Hindlimb muscle (tissue), 1 donor: ENCODE measurements around the gene ABHD6. TPM values are rescaled to one million over a fixed set of nuclear protein-coding genes. Genes with fewer than 3 reads are reported as not detected.
"Not testable (repeated sequence)": the region's sequence is repeated elsewhere in the genome, so short reads cannot be mapped to it uniquely, and the experiment has no call there.

Experiments
- DNase-seq: peaks from one replicate; pipeline ENCODE4 v3.0.0-alpha.2; 2013
- polyA plus RNA-seq: library from polyadenylated mRNA; unstranded; fragments of 120-200 nt; gene quantifications from one replicate; pipeline ENCODE4 v1.2.1, GENCODE V29; 2013; ENCODE audit not compliant: insufficient read length

Gene ABHD6
- polyA plus RNA-seq, 1 donor = 5.2 TPM

GRCh38 chr3:58210761-58211460 is 26.7 kb upstream of the ABHD6 start, which contains the start of gene DNASE1L3:
DNASE1L3 (minus strand) TSS chr3:58210972; CDS start chr3:58210906, 66 bp downstream.
- no peak for DNase-seq

- no peak for DNase-seq
Measured at GRCh38 chr3:58214484-58215316, 22.9 kb upstream of the ABHD6 start.

- no peak for DNase-seq
Measured at GRCh38 chr3:58215317-58216025, 22.1 kb upstream of the ABHD6 start.

GRCh38 chr3:58216496-58217195 is 20.9 kb upstream of the ABHD6 start:
- no peak for DNase-seq

GRCh38 chr3:58217209-58217811 is 20.3 kb upstream of the ABHD6 start:
- DNase-seq = no peak

- no peak for DNase-seq
Measured at GRCh38 chr3:58218904-58219303, 18.7 kb upstream of the ABHD6 start.

GRCh38 chr3:58222161-58222724 is 15.3 kb upstream of the ABHD6 start:
- no peak for DNase-seq

GRCh38 chr3:58223855-58224254 is 13.7 kb upstream of the ABHD6 start:
- no peak for DNase-seq

- DNase-seq = not testable (repeated sequence)
Measured at GRCh38 chr3:58227933-58228332, 9.7 kb upstream of the ABHD6 start.

- DNase-seq = no peak
Measured at GRCh38 chr3:58230876-58231552, 6.6 kb upstream of the ABHD6 start.

GRCh38 chr3:58231666-58232065 is 5.9 kb upstream of the ABHD6 start:
- no peak for DNase-seq

GRCh38 chr3:58234516-58234931 is 3.1 kb upstream of the ABHD6 start:
- no peak for DNase-seq

GRCh38 chr3:58235970-58236369 is 1.6 kb upstream of the ABHD6 start:
- no peak for DNase-seq

GRCh38 chr3:58236527-58237237 is 910 bp upstream of the ABHD6 start:
- DNase-seq = no peak

GRCh38 chr3:58237941-58238681 is 519 bp downstream of the ABHD6 start:
- DNase-seq = no peak

GRCh38 chr3:58238830-58239229 is 1.2 kb downstream of the ABHD6 start:
- no peak for DNase-seq

- DNase-seq = no peak
Measured at GRCh38 chr3:58241306-58242044, 3.9 kb downstream of the ABHD6 start.

GRCh38 chr3:58242340-58242739 is 4.7 kb downstream of the ABHD6 start:
- no peak for DNase-seq

- not testable (repeated sequence) for DNase-seq
Measured at GRCh38 chr3:58242860-58243259, 5.3 kb downstream of the ABHD6 start.
